Measurements from ENCODE around the gene NDUFB5.

NDUFB5 gene

GRCh38 chr3:179604321-179605078, at the start of gene NDUFB5, which contains the start of gene MRPL47:
Gene NDUFB5 (plus strand): TSS chr3:179604794. CDS start chr3:179604816, 22 bp downstream.
Gene MRPL47 (minus strand): TSS chr3:179604638. CDS start chr3:179604624, 14 bp downstream.
- DNase-seq, result peak; percentile 99

- DNase-seq, result peak; percentile 42
Measured at GRCh38 chr3:179558742-179559364, 45.7 kb upstream of the NDUFB5 start.

GRCh38 chr3:179560791-179561190, 43.8 kb upstream of the NDUFB5 start:
- DNase-seq, result no peak

- peak; percentile 100 for DNase-seq
Measured at GRCh38 chr3:179562591-179563270, 41.9 kb upstream of the NDUFB5 start, which contains the start of gene ACTL6A. Gene ACTL6A (plus strand): TSS chr3:179562926. CDS start chr3:179563093, 167 bp downstream.

GRCh38 chr3:179563271-179563783, 41.3 kb upstream of the NDUFB5 start:
- peak; percentile 72 for DNase-seq

- no peak for DNase-seq
Measured at GRCh38 chr3:179565496-179565895, 39.1 kb upstream of the NDUFB5 start.

GRCh38 chr3:179580992-179581391, 23.6 kb upstream of the NDUFB5 start:
- no peak for DNase-seq

GRCh38 chr3:179589143-179589542, 15.5 kb upstream of the NDUFB5 start:
- no peak for DNase-seq

GRCh38 chr3:179590669-179591068, 13.9 kb upstream of the NDUFB5 start:
- no peak for DNase-seq

GRCh38 chr3:179591313-179591712, 13.3 kb upstream of the NDUFB5 start:
- no peak for DNase-seq

GRCh38 chr3:179599531-179599930, 5.1 kb upstream of the NDUFB5 start:
- no peak for DNase-seq

GRCh38 chr3:179603321-179603720, 1.3 kb upstream of the NDUFB5 start:
- no peak for DNase-seq

GRCh38 chr3:179603831-179604230, 763 bp upstream of the NDUFB5 start:
- DNase-seq, result no peak

- DNase-seq, result no peak
Measured at GRCh38 chr3:179606534-179607085, 2.0 kb downstream of the NDUFB5 start.

GRCh38 chr3:179608931-179609720, 4.5 kb downstream of the NDUFB5 start:
- DNase-seq, result no peak

- no peak for DNase-seq
Measured at GRCh38 chr3:179610066-179610465, 5.5 kb downstream of the NDUFB5 start.

- no peak for DNase-seq
Measured at GRCh38 chr3:179613807-179614206, 9.2 kb downstream of the NDUFB5 start.

GRCh38 chr3:179615458-179616173, 11.0 kb downstream of the NDUFB5 start:
- no peak for DNase-seq

GRCh38 chr3:179622023-179622422, 17.4 kb downstream of the NDUFB5 start:
- DNase-seq, result no peak

GRCh38 chr3:179624451-179624850, 19.9 kb downstream of the NDUFB5 start:
- DNase-seq, result no peak

GRCh38 chr3:179630753-179631451, 26.3 kb downstream of the NDUFB5 start:
- no peak for DNase-seq
